DMS114 treated with DMSO at 0.1 percent for 48 hours (cell line): ENCODE results near the gene FCHSD2.
"Not testable (repeated sequence)": the region's sequence is repeated elsewhere in the genome, so short reads cannot be mapped to it uniquely, and the experiment has no call there.

Experiments
- DNase-seq: peaks from one replicate; lab custom pipeline; 2025; ENCODE audit not compliant: unreplicated experiment; lab: John Stamatoyannopoulos, UW

The FCHSD2 gene

GRCh38 chr11:72940417-72940816 lies 201.7 kb downstream of the FCHSD2 start:
- DNase-seq = no peak

- no peak for DNase-seq
Observed at GRCh38 chr11:72939031-72939430, 203.1 kb downstream of the FCHSD2 start.

- DNase-seq = no peak
Observed at GRCh38 chr11:72937439-72937838, 204.7 kb downstream of the FCHSD2 start.

- DNase-seq = no peak
Observed at GRCh38 chr11:72935700-72936099, 206.4 kb downstream of the FCHSD2 start.

GRCh38 chr11:72932132-72932570 lies 210.0 kb downstream of the FCHSD2 start:
- DNase-seq = no peak

- DNase-seq = no peak
Observed at GRCh38 chr11:72930008-72930407, 212.1 kb downstream of the FCHSD2 start.

GRCh38 chr11:72929256-72929655 lies 212.9 kb downstream of the FCHSD2 start:
- DNase-seq = no peak

- DNase-seq = no peak
Observed at GRCh38 chr11:72927380-72927779, 214.7 kb downstream of the FCHSD2 start.

- DNase-seq = no peak
Observed at GRCh38 chr11:72926076-72926475, 216.0 kb downstream of the FCHSD2 start.

- no peak for DNase-seq
Observed at GRCh38 chr11:72925656-72926055, 216.5 kb downstream of the FCHSD2 start.

GRCh38 chr11:72924568-72925190 lies 217.4 kb downstream of the FCHSD2 start:
- no peak for DNase-seq

GRCh38 chr11:72921028-72921716 lies 220.9 kb downstream of the FCHSD2 start:
- DNase-seq = no peak

- DNase-seq = no peak
Observed at GRCh38 chr11:72920001-72920400, 222.1 kb downstream of the FCHSD2 start.

- DNase-seq = no peak
Observed at GRCh38 chr11:72918851-72919250, 223.3 kb downstream of the FCHSD2 start.

GRCh38 chr11:72912253-72912652 lies 229.9 kb downstream of the FCHSD2 start:
- DNase-seq = no peak

- DNase-seq = not testable (repeated sequence)
Observed at GRCh38 chr11:72909558-72910388, 232.3 kb downstream of the FCHSD2 start.

- no peak for DNase-seq
Observed at GRCh38 chr11:72908032-72908676, 234.0 kb downstream of the FCHSD2 start.

- DNase-seq = no peak
Observed at GRCh38 chr11:72904016-72904415, 238.1 kb downstream of the FCHSD2 start.

GRCh38 chr11:72901374-72901773 lies 240.7 kb downstream of the FCHSD2 start:
- DNase-seq = no peak

GRCh38 chr11:72900013-72900412 lies 242.1 kb downstream of the FCHSD2 start:
- no peak for DNase-seq

- DNase-seq = no peak
Observed at GRCh38 chr11:72899238-72899637, 242.9 kb downstream of the FCHSD2 start.
